Measurements from ENCODE around the gene SLC13A3.

The SLC13A3 gene

DNA sequence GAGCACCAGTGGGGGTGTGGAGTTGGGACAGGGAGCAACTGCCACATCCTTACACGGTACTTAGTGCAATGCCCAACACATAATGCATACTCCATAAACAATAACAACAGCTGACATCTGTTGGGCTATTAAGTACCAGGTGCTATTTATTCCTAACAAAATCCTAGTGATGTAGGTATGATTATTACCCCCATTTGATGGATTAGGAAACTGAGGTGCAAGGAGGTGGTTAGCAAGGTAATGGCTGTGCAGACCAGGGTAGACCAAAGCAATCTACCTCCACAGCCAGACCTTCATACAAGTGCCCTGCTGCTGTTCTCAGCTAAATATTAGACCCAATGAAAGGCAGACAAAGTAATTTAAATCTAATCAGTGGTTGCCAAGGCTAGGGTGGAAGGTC is 36.8 kb downstream of the SLC13A3 start:
- no peak for TF ChIP-seq CTCF (IDR thresholded peaks at IDR 0.05; ENCODE audit: low read depth, low read length)
- no peak for DNase-seq (ENCODE audit: low read depth in 2 of 2)
- H3K4me3 ChIP-seq (replicated peaks in 1 of 2; ENCODE audit: low read depth in 2 of 2, low read length in 2 of 2): no peak overlapping the region

DNA sequence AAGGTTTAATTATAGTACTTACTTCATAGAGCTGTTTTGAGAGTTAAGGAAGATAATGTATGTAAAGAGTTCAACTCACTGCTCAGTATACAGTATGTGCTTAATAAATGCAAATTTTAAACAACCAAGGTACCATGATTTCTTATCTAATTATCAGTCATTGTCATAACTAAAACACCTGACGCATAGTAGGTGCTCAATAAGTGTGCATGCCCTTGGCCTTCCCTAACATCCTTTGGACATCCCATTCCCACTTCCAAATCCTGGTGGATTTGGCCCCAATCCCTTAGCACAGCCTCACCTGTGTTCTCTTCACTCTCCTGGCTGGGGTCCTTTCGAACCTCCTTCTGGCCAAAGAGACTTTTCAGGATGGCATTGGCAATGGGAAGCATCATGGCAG is 41.1 kb downstream of the SLC13A3 start:
- TF ChIP-seq CTCF (IDR thresholded peaks at IDR 0.05; ENCODE audit: low read depth, low read length): no peak
- no peak overlapping the region for H3K4me3 ChIP-seq (replicated peaks in 1 of 2; ENCODE audit: low read depth in 2 of 2, low read length in 2 of 2)
- DNase-seq (ENCODE audit: low read depth in 2 of 2): no peak

DNA sequence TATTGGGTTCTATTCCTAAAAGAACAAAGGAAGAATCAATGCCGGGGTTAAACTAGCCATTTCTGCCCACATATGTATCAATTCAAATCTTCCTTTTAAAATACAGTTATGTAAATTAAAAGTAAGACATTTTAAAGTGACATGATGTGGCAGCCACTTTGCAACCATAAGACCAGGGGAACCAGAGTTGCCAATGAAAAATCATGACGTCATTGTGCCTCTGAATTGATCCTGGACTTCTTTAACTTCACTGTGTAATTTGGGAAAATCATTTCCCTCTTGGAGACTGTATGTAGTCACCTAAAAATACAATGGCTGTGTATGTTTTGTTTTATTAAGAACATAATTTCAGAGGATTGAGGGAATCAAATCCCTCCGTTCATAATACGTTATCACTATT is 42.2 kb downstream of the SLC13A3 start:
- no peak for TF ChIP-seq CTCF (IDR thresholded peaks at IDR 0.05; ENCODE audit: low read depth, low read length)
- no peak for DNase-seq (ENCODE audit: low read depth in 2 of 2)
- H3K4me3 ChIP-seq (replicated peaks in 1 of 2; ENCODE audit: low read depth in 2 of 2, low read length in 2 of 2): no peak overlapping the region

GRCh38 chr20:46607849-46608497 is 43.3 kb downstream of the SLC13A3 start:
- no peak for DNase-seq (ENCODE audit: low read depth in 2 of 2)
- no peak for TF ChIP-seq CTCF (IDR thresholded peaks at IDR 0.05; ENCODE audit: low read depth, low read length)
- H3K4me3 ChIP-seq (replicated peaks in 1 of 2; ENCODE audit: low read depth in 2 of 2, low read length in 2 of 2): no peak overlapping the region

DNA sequence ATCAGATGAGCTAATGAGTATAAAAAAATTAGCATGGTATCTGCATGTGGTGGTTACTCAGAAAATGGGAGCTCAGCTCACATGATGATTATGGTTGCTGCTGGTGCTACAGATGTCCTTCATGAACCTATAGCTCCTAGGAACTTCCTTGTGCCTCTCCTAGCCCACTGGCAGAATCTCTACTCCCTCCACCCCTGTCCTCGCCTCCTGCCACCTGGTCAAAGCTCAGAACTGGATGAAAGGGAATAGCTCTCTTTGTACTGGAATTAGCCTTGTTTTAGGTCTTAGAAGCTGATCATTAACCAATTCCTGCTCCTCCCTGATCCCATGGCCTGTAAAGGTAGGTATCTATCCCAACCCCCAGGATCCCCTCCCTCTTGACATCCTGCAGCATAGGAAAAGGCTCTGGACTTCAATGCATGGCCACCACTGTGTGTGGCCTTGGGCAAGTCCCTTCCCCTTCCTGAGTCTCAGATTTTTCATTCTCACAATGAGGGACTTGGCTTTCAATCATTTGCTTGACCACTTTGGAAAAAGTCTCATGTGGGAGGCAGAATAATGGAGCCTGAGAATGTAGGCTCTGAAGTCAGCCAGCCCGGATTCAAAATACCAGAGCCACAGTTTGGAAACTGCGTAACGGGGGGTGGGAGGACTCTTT is 43.9 kb downstream of the SLC13A3 start:
- no peak for DNase-seq (ENCODE audit: low read depth in 2 of 2)
- no peak for TF ChIP-seq CTCF (IDR thresholded peaks at IDR 0.05; ENCODE audit: low read depth, low read length)
- no peak overlapping the region for H3K4me3 ChIP-seq (replicated peaks in 1 of 2; ENCODE audit: low read depth in 2 of 2, low read length in 2 of 2)

DNA sequence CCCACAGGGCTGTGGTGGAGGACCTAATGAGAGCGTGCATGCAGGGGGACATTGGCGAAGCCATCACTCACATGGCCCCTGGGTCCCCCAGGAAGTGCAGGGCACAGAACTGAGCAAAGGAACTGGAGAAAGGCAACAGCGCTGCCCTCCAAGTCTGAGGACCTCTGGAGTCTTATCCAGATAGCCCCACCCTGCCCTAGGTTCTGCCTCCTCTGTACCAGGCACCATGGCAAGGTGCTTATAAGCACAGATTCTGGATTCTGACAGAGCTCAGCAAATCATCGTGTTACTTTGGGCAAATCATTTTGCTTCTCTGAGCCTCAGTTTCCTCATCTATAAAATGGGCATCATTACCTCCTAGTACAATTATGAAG is 44.5 kb downstream of the SLC13A3 start:
- no peak for TF ChIP-seq CTCF (IDR thresholded peaks at IDR 0.05; ENCODE audit: low read depth, low read length)
- no peak overlapping the region for H3K4me3 ChIP-seq (replicated peaks in 1 of 2; ENCODE audit: low read depth in 2 of 2, low read length in 2 of 2)
- DNase-seq (ENCODE audit: low read depth in 2 of 2): no peak
